Upper lobe of left lung (tissue), 4 donors: ENCODE results near the gene MXI1.

Source experiments
- POLR2A ChIP-seq, 4 donors: fragments of 450-650 bp; IDR thresholded peaks; one replicate each; pipeline ENCODE4 v1.5.1; 2016 to 2017; ENCODE audit warnings: antibody characterized with exemption in 4 of 4, mild to moderate bottlenecking in 2 of 4
- TF ChIP-seq, protein P1 (sequence below), 6 experiments: fragments of 450-650 bp in 4 of 6; fragments of 200-600 bp in 2 of 6; sonication (generic) in 2 of 6; IDR thresholded peaks; one replicate each; pipeline ENCODE4 v1.5.1; 2016 to 2019; ENCODE audit warnings: antibody characterized with exemption in 6 of 6

GRCh38 chr10:110334061-110334656, 126.8 kb downstream of the MXI1 start:
- TF ChIP-seq, protein P1, sequence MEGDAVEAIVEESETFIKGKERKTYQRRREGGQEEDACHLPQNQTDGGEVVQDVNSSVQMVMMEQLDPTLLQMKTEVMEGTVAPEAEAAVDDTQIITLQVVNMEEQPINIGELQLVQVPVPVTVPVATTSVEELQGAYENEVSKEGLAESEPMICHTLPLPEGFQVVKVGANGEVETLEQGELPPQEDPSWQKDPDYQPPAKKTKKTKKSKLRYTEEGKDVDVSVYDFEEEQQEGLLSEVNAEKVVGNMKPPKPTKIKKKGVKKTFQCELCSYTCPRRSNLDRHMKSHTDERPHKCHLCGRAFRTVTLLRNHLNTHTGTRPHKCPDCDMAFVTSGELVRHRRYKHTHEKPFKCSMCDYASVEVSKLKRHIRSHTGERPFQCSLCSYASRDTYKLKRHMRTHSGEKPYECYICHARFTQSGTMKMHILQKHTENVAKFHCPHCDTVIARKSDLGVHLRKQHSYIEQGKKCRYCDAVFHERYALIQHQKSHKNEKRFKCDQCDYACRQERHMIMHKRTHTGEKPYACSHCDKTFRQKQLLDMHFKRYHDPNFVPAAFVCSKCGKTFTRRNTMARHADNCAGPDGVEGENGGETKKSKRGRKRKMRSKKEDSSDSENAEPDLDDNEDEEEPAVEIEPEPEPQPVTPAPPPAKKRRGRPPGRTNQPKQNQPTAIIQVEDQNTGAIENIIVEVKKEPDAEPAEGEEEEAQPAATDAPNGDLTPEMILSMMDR (IDR thresholded peaks at IDR 0.05), result no peak
- no peak for TF ChIP-seq POLR2A (IDR thresholded peaks at IDR 0.05)
